ENCODE measurements around the gene CNTN4.

DNA sequence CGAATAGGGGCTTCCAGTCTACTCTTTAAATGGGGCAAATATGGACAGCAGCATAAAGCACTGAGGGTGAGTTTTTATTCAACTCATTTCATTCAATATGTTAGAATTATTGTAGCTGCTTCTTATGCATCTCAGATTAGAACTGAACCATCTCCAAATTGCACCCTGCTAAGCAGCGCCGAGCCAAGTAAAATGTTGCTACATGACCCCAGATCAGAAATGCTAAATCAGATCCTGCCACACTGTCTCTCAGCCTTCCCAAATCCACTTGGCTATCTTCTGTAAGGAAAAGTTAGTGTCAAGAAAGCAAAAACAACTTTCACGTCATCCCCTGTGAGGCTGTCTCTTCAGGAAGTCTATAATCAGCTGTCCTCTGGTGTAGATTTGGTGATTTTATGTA is 293.2 kb downstream of the CNTN4 start:
- TF ChIP-seq, protein P1, sequence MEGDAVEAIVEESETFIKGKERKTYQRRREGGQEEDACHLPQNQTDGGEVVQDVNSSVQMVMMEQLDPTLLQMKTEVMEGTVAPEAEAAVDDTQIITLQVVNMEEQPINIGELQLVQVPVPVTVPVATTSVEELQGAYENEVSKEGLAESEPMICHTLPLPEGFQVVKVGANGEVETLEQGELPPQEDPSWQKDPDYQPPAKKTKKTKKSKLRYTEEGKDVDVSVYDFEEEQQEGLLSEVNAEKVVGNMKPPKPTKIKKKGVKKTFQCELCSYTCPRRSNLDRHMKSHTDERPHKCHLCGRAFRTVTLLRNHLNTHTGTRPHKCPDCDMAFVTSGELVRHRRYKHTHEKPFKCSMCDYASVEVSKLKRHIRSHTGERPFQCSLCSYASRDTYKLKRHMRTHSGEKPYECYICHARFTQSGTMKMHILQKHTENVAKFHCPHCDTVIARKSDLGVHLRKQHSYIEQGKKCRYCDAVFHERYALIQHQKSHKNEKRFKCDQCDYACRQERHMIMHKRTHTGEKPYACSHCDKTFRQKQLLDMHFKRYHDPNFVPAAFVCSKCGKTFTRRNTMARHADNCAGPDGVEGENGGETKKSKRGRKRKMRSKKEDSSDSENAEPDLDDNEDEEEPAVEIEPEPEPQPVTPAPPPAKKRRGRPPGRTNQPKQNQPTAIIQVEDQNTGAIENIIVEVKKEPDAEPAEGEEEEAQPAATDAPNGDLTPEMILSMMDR (IDR thresholded peaks at IDR 0.05), result no peak
- no peak for TF ChIP-seq POLR2AphosphoS5 (IDR thresholded peaks at IDR 0.05)
- no peak for TF ChIP-seq POLR2A (IDR thresholded peaks at IDR 0.05)
- no peak for TF ChIP-seq EP300 (IDR thresholded peaks at IDR 0.05)

Data from gastroesophageal sphincter (tissue), 3 donors.